Measurements from ENCODE around the gene ARHGAP44.

- no peak for TF ChIP-seq POLR2A (IDR thresholded peaks at IDR 0.05)
- TF ChIP-seq, protein P1, sequence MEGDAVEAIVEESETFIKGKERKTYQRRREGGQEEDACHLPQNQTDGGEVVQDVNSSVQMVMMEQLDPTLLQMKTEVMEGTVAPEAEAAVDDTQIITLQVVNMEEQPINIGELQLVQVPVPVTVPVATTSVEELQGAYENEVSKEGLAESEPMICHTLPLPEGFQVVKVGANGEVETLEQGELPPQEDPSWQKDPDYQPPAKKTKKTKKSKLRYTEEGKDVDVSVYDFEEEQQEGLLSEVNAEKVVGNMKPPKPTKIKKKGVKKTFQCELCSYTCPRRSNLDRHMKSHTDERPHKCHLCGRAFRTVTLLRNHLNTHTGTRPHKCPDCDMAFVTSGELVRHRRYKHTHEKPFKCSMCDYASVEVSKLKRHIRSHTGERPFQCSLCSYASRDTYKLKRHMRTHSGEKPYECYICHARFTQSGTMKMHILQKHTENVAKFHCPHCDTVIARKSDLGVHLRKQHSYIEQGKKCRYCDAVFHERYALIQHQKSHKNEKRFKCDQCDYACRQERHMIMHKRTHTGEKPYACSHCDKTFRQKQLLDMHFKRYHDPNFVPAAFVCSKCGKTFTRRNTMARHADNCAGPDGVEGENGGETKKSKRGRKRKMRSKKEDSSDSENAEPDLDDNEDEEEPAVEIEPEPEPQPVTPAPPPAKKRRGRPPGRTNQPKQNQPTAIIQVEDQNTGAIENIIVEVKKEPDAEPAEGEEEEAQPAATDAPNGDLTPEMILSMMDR (IDR thresholded peaks at IDR 0.05): no peak
Observed at GRCh38 chr17:12812877-12813276, 23.6 kb downstream of the ARHGAP44 start.
